ENCODE results near the gene NRXN3.

DNA sequence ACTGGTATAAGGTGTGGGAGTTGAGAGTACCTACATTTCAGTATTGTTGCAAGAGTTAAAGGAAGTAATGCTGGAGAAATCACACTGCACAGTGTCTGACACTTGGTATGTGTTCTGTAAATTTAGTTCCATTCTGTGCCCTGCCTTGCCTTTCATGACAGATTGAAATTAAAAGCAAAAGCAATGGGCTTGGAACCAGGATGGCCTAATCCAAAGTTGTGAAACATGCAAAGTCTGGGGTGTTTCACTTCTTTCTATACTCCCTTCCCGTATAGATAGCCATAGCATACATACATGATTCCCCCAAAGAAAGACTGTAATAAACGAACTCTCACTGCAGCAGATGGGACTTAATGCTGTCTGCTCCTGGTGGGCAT lies 281.1 kb downstream of the NRXN3 start:
- TF ChIP-seq CTCF (optimal IDR thresholded peaks at IDR 0.05 in 1 of 3, IDR thresholded peaks at IDR 0.05 in 1 of 3, conservative IDR thresholded peaks at IDR 0.05 in 1 of 3; ENCODE audit: extremely low read depth in 1 of 3, insufficient read depth in 2 of 3, low read length in 3 of 3) (no peak), EZH2 (IDR thresholded peaks at IDR 0.05; ENCODE audit: low read length) (no peak)
